ENCODE measurements around the gene NCKAP5.

Gene NCKAP5

GRCh38 chr2:133458280-133458679, 110.0 kb downstream of the NCKAP5 start:
- DNase-seq (ENCODE audit: low spot score): no peak

- DNase-seq (ENCODE audit: low spot score): no peak
Measured at GRCh38 chr2:133457861-133458260, 110.4 kb downstream of the NCKAP5 start.

GRCh38 chr2:133456971-133457370, 111.3 kb downstream of the NCKAP5 start:
- no peak for DNase-seq (ENCODE audit: low spot score)

- DNase-seq (ENCODE audit: low spot score): no peak
Measured at GRCh38 chr2:133456156-133456555, 112.1 kb downstream of the NCKAP5 start.

GRCh38 chr2:133453032-133453431, 115.2 kb downstream of the NCKAP5 start:
- no peak for DNase-seq (ENCODE audit: low spot score)

GRCh38 chr2:133452583-133452982, 115.7 kb downstream of the NCKAP5 start:
- DNase-seq (ENCODE audit: low spot score): no peak

- DNase-seq (ENCODE audit: low spot score): no peak
Measured at GRCh38 chr2:133452146-133452545, 116.1 kb downstream of the NCKAP5 start.

- DNase-seq (ENCODE audit: low spot score): no peak
Measured at GRCh38 chr2:133448195-133448594, 120.1 kb downstream of the NCKAP5 start.

GRCh38 chr2:133447303-133447702, 121.0 kb downstream of the NCKAP5 start:
- DNase-seq (ENCODE audit: low spot score): no peak

GRCh38 chr2:133444465-133444864, 123.8 kb downstream of the NCKAP5 start:
- no peak for DNase-seq (ENCODE audit: low spot score)

GRCh38 chr2:133442393-133442792, 125.9 kb downstream of the NCKAP5 start:
- no peak for DNase-seq (ENCODE audit: low spot score)

- no peak for DNase-seq (ENCODE audit: low spot score)
Measured at GRCh38 chr2:133439565-133439920, 128.7 kb downstream of the NCKAP5 start.

- DNase-seq (ENCODE audit: low spot score): no peak
Measured at GRCh38 chr2:133438848-133439564, 129.3 kb downstream of the NCKAP5 start.

- DNase-seq (ENCODE audit: low spot score): no peak
Measured at GRCh38 chr2:133438026-133438425, 130.2 kb downstream of the NCKAP5 start.

GRCh38 chr2:133437492-133437891, 130.8 kb downstream of the NCKAP5 start:
- DNase-seq (ENCODE audit: low spot score): no peak

- no peak for DNase-seq (ENCODE audit: low spot score)
Measured at GRCh38 chr2:133434959-133435668, 133.1 kb downstream of the NCKAP5 start.

GRCh38 chr2:133433455-133434451, 134.5 kb downstream of the NCKAP5 start:
- DNase-seq (ENCODE audit: low spot score): no peak

GRCh38 chr2:133432778-133433177, 135.5 kb downstream of the NCKAP5 start:
- no peak for DNase-seq (ENCODE audit: low spot score)

- no peak for DNase-seq (ENCODE audit: low spot score)
Measured at GRCh38 chr2:133431289-133431688, 137.0 kb downstream of the NCKAP5 start.

GRCh38 chr2:133426791-133427190, 141.5 kb downstream of the NCKAP5 start:
- no peak for DNase-seq (ENCODE audit: low spot score)

- DNase-seq (ENCODE audit: low spot score): no peak
Measured at GRCh38 chr2:133425612-133426011, 142.7 kb downstream of the NCKAP5 start.

- no peak for DNase-seq (ENCODE audit: low spot score)
Measured at GRCh38 chr2:133424876-133425275, 143.4 kb downstream of the NCKAP5 start.
